IMR-90 (cell line): ENCODE data around the gene SEPSECS. TPM values are rescaled to one million over a fixed set of nuclear protein-coding genes. Genes with fewer than 3 reads are reported as not detected.

Experiments used
- ATAC-seq: fragments of 200-7000 bp; cut with Tn5 transposase; 2 replicates; pipeline ENCODE4 v1.9.1; 2020; ENCODE audit warnings: low read depth, mild to moderate bottlenecking, moderate library complexity
- BruUV-seq: library from RNA; stranded (reverse); fragments of 400-500 nt; replicated peaks from 2 replicates; lab custom pipeline; 2021; lab: Mats Ljungman, UMichigan
- CTCF ChIA-PET: fragments of 300-600 bp; formaldehyde crosslinking; extraction: SDS; loops from one replicate; lab custom pipeline; 2021; ENCODE audit warnings: antibody characterized with exemption; lab: Yijun Ruan, JAX
- POLR2A ChIA-PET: fragments of 300-600 bp; sonication (Branson Sonifier 250); formaldehyde crosslinking; loops from one replicate; lab custom pipeline; 2022; ENCODE audit warnings: antibody characterized with exemption; ENCODE audit not compliant: unreplicated experiment; lab: Charles Lee
- DNase-seq: peaks from one replicate; pipeline ENCODE4 v3.0.0; 2013
- H2AFZ ChIP-seq: replicated peaks from 2 replicates; pipeline ENCODE3; 2013; ENCODE audit warnings: low read length, mild to moderate bottlenecking; ENCODE audit not compliant: poor library complexity
- H2AK5ac ChIP-seq: 2 replicates; pipeline ENCODE4 v1.6.1; 2013; ENCODE audit warnings: low read depth, low read length, inconsistent platforms
- H2AK9ac ChIP-seq: replicated peaks from 2 replicates; pipeline ENCODE3; 2013; ENCODE audit warnings: mild to moderate bottlenecking, low read depth, low read length, moderate library complexity; ENCODE audit not compliant: poor library complexity
- H2BK120ac ChIP-seq: 2 replicates; pipeline ENCODE4 v1.6.1; 2013; ENCODE audit warnings: low read depth, low read length, inconsistent platforms
- H2BK15ac ChIP-seq: 3 replicates; pipeline ENCODE4 v1.6.1; 2013; ENCODE audit warnings: low read depth, low read length, inconsistent platforms
- H2BK20ac ChIP-seq: 2 replicates; pipeline ENCODE4 v1.6.1; 2013; ENCODE audit warnings: low read depth, mild to moderate bottlenecking, inconsistent platforms, low read length, moderate library complexity
- H2BK5ac ChIP-seq: 2 replicates; pipeline ENCODE4 v1.6.1; 2013; ENCODE audit warnings: mild to moderate bottlenecking, low read depth, low read length, inconsistent platforms; ENCODE audit not compliant: poor library complexity, severe bottlenecking
- H3K14ac ChIP-seq: replicated peaks from 2 replicates; pipeline ENCODE4 v1.6.1; 2013; ENCODE audit warnings: low read depth, low read length, inconsistent platforms
- H3K18ac ChIP-seq: 2 replicates; pipeline ENCODE4 v1.6.1; 2013; ENCODE audit warnings: low read depth, low read length, control low read depth
- H3K23ac ChIP-seq: 2 replicates; pipeline ENCODE4 v1.6.1; 2013; ENCODE audit warnings: low read depth, low read length, inconsistent platforms
- H3K27ac ChIP-seq: 2 replicates; pipeline ENCODE4 v1.5.1; 2013; ENCODE audit warnings: mild to moderate bottlenecking, control low read depth, low read length; ENCODE audit not compliant: insufficient read depth
- H3K27me3 ChIP-seq: 2 replicates; pipeline ENCODE4 v1.6.1; 2013; ENCODE audit warnings: low read length; ENCODE audit not compliant: control insufficient read depth, insufficient read depth
- H3K36me3 ChIP-seq: 2 replicates; pipeline ENCODE4 v1.6.1; 2013; ENCODE audit warnings: low read length, mixed read lengths; ENCODE audit not compliant: control insufficient read depth, insufficient read depth
- H3K4ac ChIP-seq: 2 replicates; pipeline ENCODE4 v1.6.1; 2013; ENCODE audit warnings: low read depth, low read length, inconsistent platforms
- H3K4me1 ChIP-seq: 2 replicates; pipeline ENCODE4 v1.6.1; 2013; ENCODE audit warnings: low read length, mixed read lengths; ENCODE audit not compliant: control insufficient read depth, insufficient read depth
- H3K4me2 ChIP-seq: 2 replicates; pipeline ENCODE4 v1.6.1; 2013; ENCODE audit warnings: low read depth, mild to moderate bottlenecking, control low read depth, low read length, moderate library complexity
- H3K4me3 ChIP-seq: 2 replicates; pipeline ENCODE4 v1.5.1; 2013; ENCODE audit warnings: low read depth, mild to moderate bottlenecking, control low read depth, low read length, moderate library complexity; ENCODE audit not compliant: insufficient read depth
- H3K56ac ChIP-seq: 2 replicates; pipeline ENCODE4 v1.6.1; 2013; ENCODE audit warnings: low read length, inconsistent platforms; ENCODE audit not compliant: insufficient read depth; ENCODE audit errors: extremely low read depth
- H3K79me1 ChIP-seq, 2 experiments: 2 replicates each; pipeline ENCODE4 v1.6.1; 2013; ENCODE audit warnings: low read length in 2 of 2, inconsistent platforms in 1 of 2, low read depth in 1 of 2
- H3K9ac ChIP-seq: 2 replicates; pipeline ENCODE4 v1.6.1; 2013; ENCODE audit warnings: low read depth, low read length, control low read depth
- H3K9me1 ChIP-seq: 2 replicates; pipeline ENCODE4 v1.6.1; 2013; ENCODE audit warnings: low read length, inconsistent platforms; ENCODE audit not compliant: insufficient read depth
- H3K9me3 ChIP-seq: 2 replicates; pipeline ENCODE4 v1.6.1; 2013; ENCODE audit warnings: low read length; ENCODE audit not compliant: control insufficient read depth, insufficient read depth
- H4K20me1 ChIP-seq: 2 replicates; pipeline ENCODE4 v1.6.1; 2013; ENCODE audit warnings: low read length, inconsistent platforms; ENCODE audit not compliant: insufficient read depth
- H4K5ac ChIP-seq: 2 replicates; pipeline ENCODE4 v1.6.1; 2013; ENCODE audit warnings: mild to moderate bottlenecking, low read depth, low read length, control low read depth
- H4K8ac ChIP-seq, 2 experiments: 2 replicates each; pipeline ENCODE4 v1.6.1; 2013; ENCODE audit warnings: low read depth in 2 of 2, low read length in 2 of 2, control low read depth in 1 of 2, inconsistent platforms in 1 of 2
- H4K91ac ChIP-seq: 2 replicates; pipeline ENCODE4 v1.6.1; 2013; ENCODE audit warnings: low read depth, low read length, inconsistent platforms; ENCODE audit not compliant: insufficient read depth
- BHLHE40 ChIP-seq: fragments of 150-350 bp; IDR thresholded peaks from 2 replicates; pipeline ENCODE4 v1.6.1; 2016; ENCODE audit warnings: mild to moderate bottlenecking, low read depth, low read length
- CTCF ChIP-seq: conservative IDR thresholded peaks from 2 replicates; pipeline ENCODE4 v1.5.1; 2012; ENCODE audit warnings: mild to moderate bottlenecking, low read depth, low read length, improper control_type of control experiment
- NFE2L2 ChIP-seq: fragments of 150-350 bp; IDR thresholded peaks from 2 replicates; pipeline ENCODE4 v1.6.1; 2016; ENCODE audit warnings: low read depth, mild to moderate bottlenecking, low read length
- POLR2A ChIP-seq: IDR thresholded peaks from 2 replicates; pipeline ENCODE4 v1.6.1; 2012; ENCODE audit warnings: mild to moderate bottlenecking, low read depth, low read length
- RAD21 ChIP-seq: IDR thresholded peaks from 2 replicates; pipeline ENCODE4 v1.6.1; 2012; ENCODE audit warnings: low read length, improper control_type of control experiment
- SMC3 ChIP-seq: fragments of 150-350 bp; IDR thresholded peaks from 2 replicates; pipeline ENCODE4 v1.6.1; 2016; ENCODE audit warnings: low read depth, mild to moderate bottlenecking, antibody characterized with exemption, low read length, moderate library complexity
- WGBS, 2 experiments: methylation state at CpG; one replicate each; pipeline versions ENCODE4 v1.1.5 to v1.1.7; 2013; ENCODE audit warnings: missing lambda C conversion rate in 2 of 2; ENCODE audit not compliant: insufficient read length in 1 of 2; ENCODE audit errors: extremely low coverage in 2 of 2; 5-methylcytosine and 5-hydroxymethylcytosine counted together
- dilution Hi-C: fragments of 300-500 bp; cut with HindIII; formaldehyde crosslinking; loops from one replicate; pipeline ENCODE4 v1.14.3; 2018; ENCODE audit warnings: low sequenced_read_pairs; ENCODE audit not compliant: unreplicated experiment
- in situ Hi-C: fragments of 300-500 bp; cut with MboI; formaldehyde crosslinking; loops from 3 replicates; pipeline ENCODE4 v1.14.3; 2019; ENCODE audit warnings: low sequenced_read_pairs, inconsistent platforms, mixed read lengths
- intact Hi-C: fragments of 100-400 bp; cut with micrococcal nuclease; formaldehyde crosslinking; loops from 2 replicates; pipeline ENCODE4 v1.10.0; 2022
- polyA plus RNA-seq, 3 experiments: library from polyadenylated mRNA; depleted of rRNA; stranded (reverse); fragments of >200 nt; gene quantifications; 2 replicates each; pipeline ENCODE4 v1.2.3, GENCODE V29; 2012; ENCODE audit warnings: low replicate concordance in 1 of 3
- total RNA-seq: library from RNA; depleted of rRNA; stranded (reverse); fragments of >200 nt; gene quantifications from 2 replicates; pipeline ENCODE4 v1.2.3, GENCODE V29; 2012

Gene SEPSECS
- total and polyA plus RNA-seq, 2 of the 4 experiments (the other 2 are of a cell fraction): 1.7 to 5.0 TPM

- H2BK20ac ChIP-seq: no peak overlapping the region
- dilution Hi-C loops: no loop called here
- no peak overlapping the region for H3K18ac ChIP-seq
- no peak overlapping the region for H3K4me3 ChIP-seq
- DNase-seq (no peak), ATAC-seq (no peak)
- TF ChIP-seq POLR2A: no peak
- no peak for TF ChIP-seq BHLHE40
- TF ChIP-seq SMC3: no peak
- TF ChIP-seq RAD21: no peak
- no peak for TF ChIP-seq NFE2L2
- TF ChIP-seq CTCF: no peak
- H2AK9ac ChIP-seq: no peak overlapping the region
- no peak overlapping the region for H2AK5ac ChIP-seq
- no peak overlapping the region for H2AFZ ChIP-seq
- H3K9me3 ChIP-seq: peaks cover 6% of the 10 kb centered on the region
- H4K8ac ChIP-seq: no peak overlapping the region
- no peak overlapping the region for H3K4ac ChIP-seq
- no peak overlapping the region for H3K56ac ChIP-seq
- BruUV-seq: no TSS peak
- H3K27me3 ChIP-seq: peaks cover 6% of the 10 kb centered on the region
- H2BK5ac ChIP-seq: no peak overlapping the region
- CTCF ChIA-PET: interaction anchor here (0.8 kb wide), 1 partner anchor 9 kb away, joined by 3 read pairs; no protein-coding TSS in a partner anchor
- no peaks in the 10 kb centered on the region for H4K20me1 ChIP-seq
- no peak overlapping the region for H4K91ac ChIP-seq
- H3K9ac ChIP-seq: no peak overlapping the region
- no peak overlapping the region for H3K14ac ChIP-seq
- no peak overlapping the region for H4K5ac ChIP-seq
- POLR2A ChIA-PET: no interaction called here
- 95% methylated on average over 4 of the region's 11 CpGs; no CpG with 5 or more reads in 1 of the 2 experiments for WGBS, 2 experiments
- no peak overlapping the region for H3K4me2 ChIP-seq
- H3K79me1 ChIP-seq: no peaks in the 10 kb centered on the region
- in situ Hi-C loops: no loop called here
- intact Hi-C loops: no loop called here
- H2BK15ac ChIP-seq: no peak overlapping the region
- no peaks in the 10 kb centered on the region for H3K36me3 ChIP-seq
- H3K27ac ChIP-seq: no peak overlapping the region
- H2BK120ac ChIP-seq: no peak overlapping the region
- no peak overlapping the region for H3K23ac ChIP-seq
- H3K9me1 ChIP-seq: no peaks in the 10 kb centered on the region
- peaks cover 2% of the 10 kb centered on the region; the same call in 1 of the 2 replicates for H3K4me1 ChIP-seq
These were observed 63.2 kb downstream of the SEPSECS start for GRCh38 chr4:25096981-25097443.
